ENCODE measurements around the gene CCL26.
"Not testable (repeated sequence)": the region's sequence is repeated elsewhere in the genome, so short reads cannot be mapped to it uniquely, and the experiment has no call there.

Gene CCL26

GRCh38 chr7:75789361-75789924 lies 17.4 kb upstream of the CCL26 start:
- DNase-seq = no peak

GRCh38 chr7:75788154-75788847 lies 16.3 kb upstream of the CCL26 start:
- not testable (repeated sequence) for DNase-seq

GRCh38 chr7:75783058-75783457 lies 11.0 kb upstream of the CCL26 start:
- DNase-seq = not testable (repeated sequence)

GRCh38 chr7:75780647-75781273 lies 8.7 kb upstream of the CCL26 start:
- not testable (repeated sequence) for DNase-seq

- not testable (repeated sequence) for DNase-seq
Observed at GRCh38 chr7:75779516-75779915, 7.5 kb upstream of the CCL26 start.

- not testable (repeated sequence) for DNase-seq
Observed at GRCh38 chr7:75779035-75779434, 7.0 kb upstream of the CCL26 start.

- DNase-seq = peak; percentile 47
Observed at GRCh38 chr7:75776295-75776971, 4.4 kb upstream of the CCL26 start.

GRCh38 chr7:75773958-75774357 lies 1.9 kb upstream of the CCL26 start:
- DNase-seq = not testable (repeated sequence)

- DNase-seq = no peak
Observed at GRCh38 chr7:75771224-75771623, 787 bp downstream of the CCL26 start.

- DNase-seq = no peak
Observed at GRCh38 chr7:75762350-75762917, 9.6 kb downstream of the CCL26 start.

GRCh38 chr7:75761801-75762200 lies 10.2 kb downstream of the CCL26 start:
- DNase-seq = not testable (repeated sequence)

GRCh38 chr7:75758491-75758890 lies 13.5 kb downstream of the CCL26 start:
- no peak for DNase-seq

- DNase-seq = no peak
Observed at GRCh38 chr7:75757860-75758259, 14.2 kb downstream of the CCL26 start.

GRCh38 chr7:75756991-75757676 lies 14.9 kb downstream of the CCL26 start:
- no peak for DNase-seq

- no peak for DNase-seq
Observed at GRCh38 chr7:75756206-75756990, 15.6 kb downstream of the CCL26 start.

GRCh38 chr7:75743455-75743859 lies 28.6 kb downstream of the CCL26 start:
- no peak for DNase-seq

GRCh38 chr7:75740846-75741497 lies 31.0 kb downstream of the CCL26 start:
- no peak for DNase-seq

GRCh38 chr7:75739796-75740672 lies 32.0 kb downstream of the CCL26 start:
- DNase-seq = no peak

GRCh38 chr7:75738975-75739795 lies 32.8 kb downstream of the CCL26 start:
- DNase-seq = peak; percentile 98

All from activated T-cell treated with anti-CD3 and anti-CD28 coated beads for 4 hours (primary cell).